Measurements from ENCODE around the gene HELT.

The HELT gene

GRCh38 chr4:184968784-184969201 is 49.5 kb upstream of the HELT start:
- TF ChIP-seq ZNF707 (tag by site-specific recombination; IDR thresholded peaks at IDR 0.05) (no peak), KLF1 (tag by site-specific recombination; IDR thresholded peaks at IDR 0.05) (peak; percentile 65), REST (tag by site-specific recombination; IDR thresholded peaks at IDR 0.05) (no peak), ZNF785 (tag by site-specific recombination; IDR thresholded peaks at IDR 0.05) (no peak)
- POLR2A ChIA-PET: no interaction called here
- Histone ChIP-seq H3K9me3 (ENCODE audit: control insufficient read depth, insufficient read depth, low read depth, low read length) (no peaks in the 10 kb centered on the region), H3K27ac (ENCODE audit: extremely low read depth, low read depth, low read length) (no peak overlapping the region), H3K4me1 (ENCODE audit: control insufficient read depth, insufficient read depth, low read length) (no peaks in the 10 kb centered on the region), H3K4me3 (ENCODE audit: low read depth, low read length) (no peak overlapping the region), H3K36me3 (ENCODE audit: control insufficient read depth in 2 of 2, insufficient read depth in 1 of 2, low read length in 2 of 2) (no peaks in the 10 kb centered on the region)
- CTCF ChIA-PET: interaction anchor here (0.6 kb wide), 1 partner anchor 215 kb away, joined by 4 read pairs; no protein-coding TSS in a partner anchor

GRCh38 chr4:184969610-184970009 is 48.7 kb upstream of the HELT start:
- Histone ChIP-seq H3K4me3 (ENCODE audit: low read depth, low read length) (no peak overlapping the region), H3K4me1 (ENCODE audit: control insufficient read depth, insufficient read depth, low read length) (no peaks in the 10 kb centered on the region), H3K36me3 (ENCODE audit: control insufficient read depth in 2 of 2, insufficient read depth in 1 of 2, low read length in 2 of 2) (no peaks in the 10 kb centered on the region), H3K27ac (ENCODE audit: extremely low read depth, low read depth, low read length) (no peak overlapping the region), H3K9me3 (ENCODE audit: control insufficient read depth, insufficient read depth, low read depth, low read length) (no peaks in the 10 kb centered on the region)
- ChIA-PET CTCF (interaction anchor here (0.6 kb wide), 1 partner anchor 214 kb away, joined by 4 read pairs; no protein-coding TSS in a partner anchor), POLR2A (no interaction called here)
- TF ChIP-seq KLF7 (tag by site-specific recombination; IDR thresholded peaks at IDR 0.05; ENCODE audit: borderline replicate concordance): no peak
- TF ChIP-seq KLF8 (tag by site-specific recombination; IDR thresholded peaks at IDR 0.05): no peak
- TF ChIP-seq, protein P1, sequence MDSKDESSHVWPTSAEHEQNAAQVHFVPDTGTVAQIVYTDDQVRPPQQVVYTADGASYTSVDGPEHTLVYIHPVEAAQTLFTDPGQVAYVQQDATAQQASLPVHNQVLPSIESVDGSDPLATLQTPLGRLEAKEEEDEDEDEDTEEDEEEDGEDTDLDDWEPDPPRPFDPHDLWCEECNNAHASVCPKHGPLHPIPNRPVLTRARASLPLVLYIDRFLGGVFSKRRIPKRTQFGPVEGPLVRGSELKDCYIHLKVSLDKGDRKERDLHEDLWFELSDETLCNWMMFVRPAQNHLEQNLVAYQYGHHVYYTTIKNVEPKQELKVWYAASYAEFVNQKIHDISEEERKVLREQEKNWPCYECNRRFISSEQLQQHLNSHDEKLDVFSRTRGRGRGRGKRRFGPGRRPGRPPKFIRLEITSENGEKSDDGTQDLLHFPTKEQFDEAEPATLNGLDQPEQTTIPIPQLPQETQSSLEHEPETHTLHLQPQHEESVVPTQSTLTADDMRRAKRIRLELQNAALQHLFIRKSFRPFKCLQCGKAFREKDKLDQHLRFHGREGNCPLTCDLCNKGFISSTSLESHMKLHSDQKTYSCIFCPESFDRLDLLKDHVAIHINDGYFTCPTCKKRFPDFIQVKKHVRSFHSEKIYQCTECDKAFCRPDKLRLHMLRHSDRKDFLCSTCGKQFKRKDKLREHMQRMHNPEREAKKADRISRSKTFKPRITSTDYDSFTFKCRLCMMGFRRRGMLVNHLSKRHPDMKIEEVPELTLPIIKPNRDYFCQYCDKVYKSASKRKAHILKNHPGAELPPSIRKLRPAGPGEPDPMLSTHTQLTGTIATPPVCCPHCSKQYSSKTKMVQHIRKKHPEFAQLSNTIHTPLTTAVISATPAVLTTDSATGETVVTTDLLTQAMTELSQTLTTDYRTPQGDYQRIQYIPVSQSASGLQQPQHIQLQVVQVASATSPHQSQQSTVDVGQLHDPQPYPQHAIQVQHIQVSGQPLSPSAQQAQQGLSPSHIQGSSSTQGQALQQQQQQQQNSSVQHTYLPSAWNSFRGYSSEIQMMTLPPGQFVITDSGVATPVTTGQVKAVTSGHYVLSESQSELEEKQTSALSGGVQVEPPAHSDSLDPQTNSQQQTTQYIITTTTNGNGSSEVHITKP (tag by site-specific recombination; IDR thresholded peaks at IDR 0.05): no peak
- TF ChIP-seq INSM2 (tag by site-specific recombination; IDR thresholded peaks at IDR 0.05): no peak
- no peak for TF ChIP-seq ZNF843 (tag by site-specific recombination; IDR thresholded peaks at IDR 0.05)
- no peak for TF ChIP-seq ZNF791 (tag by site-specific recombination; IDR thresholded peaks at IDR 0.05)

GRCh38 chr4:184972991-184973390 is 45.3 kb upstream of the HELT start:
- ChIA-PET POLR2A (no interaction called here), CTCF (no interaction called here)
- no peaks in the 10 kb centered on the region for H3K36me3 ChIP-seq (ENCODE audit: control insufficient read depth in 2 of 2, insufficient read depth in 1 of 2, low read length in 2 of 2)
- TF ChIP-seq ZNF654 (tag by site-specific recombination; IDR thresholded peaks at IDR 0.05; ENCODE audit: low read depth): no peak
- no peak for TF ChIP-seq ZNF292 (tag by site-specific recombination; IDR thresholded peaks at IDR 0.05; ENCODE audit: borderline replicate concordance, low read depth)
- TF ChIP-seq MZF1 (tag by site-specific recombination; IDR thresholded peaks at IDR 0.05; ENCODE audit: borderline replicate concordance): no peak
- no peak for TF ChIP-seq INSM2 (tag by site-specific recombination; IDR thresholded peaks at IDR 0.05)
- TF ChIP-seq ZFP69B (tag by site-specific recombination; IDR thresholded peaks at IDR 0.05): no peak
- TF ChIP-seq HOXC10 (CRISPR knock-in tag; IDR thresholded peaks at IDR 0.05): no peak
- TF ChIP-seq, protein P2, sequence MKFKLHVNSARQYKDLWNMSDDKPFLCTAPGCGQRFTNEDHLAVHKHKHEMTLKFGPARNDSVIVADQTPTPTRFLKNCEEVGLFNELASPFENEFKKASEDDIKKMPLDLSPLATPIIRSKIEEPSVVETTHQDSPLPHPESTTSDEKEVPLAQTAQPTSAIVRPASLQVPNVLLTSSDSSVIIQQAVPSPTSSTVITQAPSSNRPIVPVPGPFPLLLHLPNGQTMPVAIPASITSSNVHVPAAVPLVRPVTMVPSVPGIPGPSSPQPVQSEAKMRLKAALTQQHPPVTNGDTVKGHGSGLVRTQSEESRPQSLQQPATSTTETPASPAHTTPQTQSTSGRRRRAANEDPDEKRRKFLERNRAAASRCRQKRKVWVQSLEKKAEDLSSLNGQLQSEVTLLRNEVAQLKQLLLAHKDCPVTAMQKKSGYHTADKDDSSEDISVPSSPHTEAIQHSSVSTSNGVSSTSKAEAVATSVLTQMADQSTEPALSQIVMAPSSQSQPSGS (tag by site-specific recombination; IDR thresholded peaks at IDR 0.05; ENCODE audit: low read depth): no peak
- no peak for TF ChIP-seq FEZF1 (tag by site-specific recombination; IDR thresholded peaks at IDR 0.05)
- no peak for TF ChIP-seq ZNF184 (tag by site-specific recombination; IDR thresholded peaks at IDR 0.05)
- TF ChIP-seq ZNF561 (tag by site-specific recombination; IDR thresholded peaks at IDR 0.05; ENCODE audit: borderline replicate concordance): no peak
- TF ChIP-seq ZNF768 (tag by site-specific recombination; IDR thresholded peaks at IDR 0.05): no peak

More at GRCh38 chr4:184972991-184973390, 45.3 kb upstream of the HELT start:
- no peaks in the 10 kb centered on the region for H3K4me1 ChIP-seq (ENCODE audit: control insufficient read depth, insufficient read depth, low read length)
- no peak overlapping the region for H3K27ac ChIP-seq (ENCODE audit: extremely low read depth, low read depth, low read length)
- no peak overlapping the region for H3K4me3 ChIP-seq (ENCODE audit: low read depth, low read length)
- H3K9me3 ChIP-seq (ENCODE audit: control insufficient read depth, insufficient read depth, low read depth, low read length): no peaks in the 10 kb centered on the region

Measured in HEK293 (cell line).